ENCODE data around the gene ABCD2. TPM values are rescaled to one million over a fixed set of nuclear protein-coding genes. Genes with fewer than 3 reads are reported as not detected.
A peak's percentile ranks its signal among the peaks of the same experiment; 100 is the strongest.
"Not testable (repeated sequence)": the region's sequence is repeated elsewhere in the genome, so short reads cannot be mapped to it uniquely, and the experiment has no call there.

The ABCD2 gene
- total and polyA plus RNA-seq, 3 experiments from 2014 or later: 4.5 to 8.7 (median 5.0) TPM

DNA sequence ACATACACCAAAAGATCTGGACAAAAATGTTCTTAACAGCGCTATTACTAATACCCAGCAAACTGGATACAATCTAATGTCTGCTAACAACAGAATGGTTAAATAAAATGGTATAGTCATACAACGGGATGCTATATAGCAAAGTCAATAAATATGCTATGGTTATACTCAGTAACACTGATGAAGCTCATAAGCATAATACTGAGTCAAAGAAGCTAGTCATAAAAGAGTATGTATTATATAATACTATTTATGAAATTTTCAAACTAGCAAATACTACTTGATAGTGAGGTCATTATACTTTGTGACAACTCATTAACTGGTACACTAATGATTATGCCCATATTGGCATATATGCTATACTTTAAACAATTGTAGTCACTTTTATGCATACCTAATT is 7.4 kb downstream of the ABCD2 start:
- Histone ChIP-seq H3K27ac (ENCODE audit: low read depth, low read length) (no peak overlapping the region), H3K27me3 (ENCODE audit: insufficient read depth, low read length, poor library complexity, severe bottlenecking) (no peaks in the 10 kb centered on the region), H3K9me3 (ENCODE audit: low read length) (no peaks in the 10 kb centered on the region), H3K4me1 (ENCODE audit: insufficient read depth, low read length) (peaks cover 10% of the 10 kb centered on the region), H3K4me3 (ENCODE audit: low read length) (no peak overlapping the region), H3K36me3 (ENCODE audit: insufficient read depth, low read length) (no peaks in the 10 kb centered on the region)
- ChIA-PET POLR2A (interaction anchor here (0.9 kb wide), 1 partner anchor 9 kb away, joined by 7 read pairs; no protein-coding TSS in a partner anchor), CTCF (interaction anchor here (0.9 to 1.8 kb wide), 3 partner anchors 9 to 74 kb away, joined by 3 to 4 read pairs (median 3); no protein-coding TSS in a partner anchor)
- DNase-seq: no peak
- H3K9me3 Mint-ChIP-seq: no peaks in the 10 kb centered on the region
- H3K4me1 Mint-ChIP-seq: peaks cover 57 to 75% (median 70%) of the 10 kb centered on the region in 3 donors
- H3K27ac Mint-ChIP-seq: no peak overlapping the region
- no peaks in the 10 kb centered on the region for H3K27me3 Mint-ChIP-seq
- peaks cover 6 to 57% (median 20%) of the 10 kb centered on the region in 3 donors for H3K36me3 Mint-ChIP-seq
- peak overlapping the region in 3 of 7 donors; percentile 25 to 67 (median 29) for H3K4me3 Mint-ChIP-seq

DNA sequence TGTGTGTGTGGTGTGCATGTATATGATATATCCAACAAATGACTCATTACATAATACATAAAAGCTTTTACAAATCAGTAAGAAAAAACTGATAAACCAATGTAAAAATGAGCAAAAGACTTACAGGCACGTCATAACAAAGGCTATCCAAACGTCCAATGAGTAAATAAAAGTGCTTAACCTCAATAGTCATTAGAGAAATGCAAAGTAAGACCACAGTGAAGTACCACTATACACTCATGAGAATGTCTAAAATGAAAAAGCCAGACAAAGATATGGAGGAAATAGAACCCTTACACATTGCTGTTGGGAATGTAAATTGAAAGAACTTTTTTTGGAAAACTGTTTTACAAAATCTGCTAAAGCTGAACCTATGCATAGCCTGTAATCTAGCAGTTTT is 7.8 kb downstream of the ABCD2 start:
- Histone ChIP-seq H3K9me3 (ENCODE audit: low read length) (no peaks in the 10 kb centered on the region), H3K4me3 (ENCODE audit: low read length) (no peak overlapping the region), H3K36me3 (ENCODE audit: insufficient read depth, low read length) (no peaks in the 10 kb centered on the region), H3K4me1 (ENCODE audit: insufficient read depth, low read length) (peaks cover 10% of the 10 kb centered on the region), H3K27ac (ENCODE audit: low read depth, low read length) (no peak overlapping the region), H3K27me3 (ENCODE audit: insufficient read depth, low read length, poor library complexity, severe bottlenecking) (no peaks in the 10 kb centered on the region)
- H3K27ac Mint-ChIP-seq: peak overlapping the region in 4 of 8 donors; percentile 14 to 60 (median 50)
- CTCF ChIA-PET: interaction anchor here (1.8 kb wide), 1 partner anchor 9 kb away, joined by 3 read pairs; no protein-coding TSS in a partner anchor
- POLR2A ChIA-PET: no interaction called here
- no peaks in the 10 kb centered on the region for H3K27me3 Mint-ChIP-seq
- H3K4me1 Mint-ChIP-seq: peaks cover 59 to 79% (median 74%) of the 10 kb centered on the region in 3 donors
- no peak for DNase-seq
- H3K9me3 Mint-ChIP-seq: no peaks in the 10 kb centered on the region
- peaks cover 6 to 59% (median 21%) of the 10 kb centered on the region in 3 donors for H3K36me3 Mint-ChIP-seq
- peak overlapping the region in 3 of 7 donors; percentile 4 to 56 (median 29) for H3K4me3 Mint-ChIP-seq

- H3K4me3 Mint-ChIP-seq: peak overlapping the region in 1 of 7 donors; percentile 43
- H3K27ac ChIP-seq (ENCODE audit: low read depth, low read length): no peak overlapping the region
- H3K36me3 ChIP-seq (ENCODE audit: insufficient read depth, low read length): no peaks in the 10 kb centered on the region
- ChIA-PET CTCF (interaction anchor here (1.4 kb wide), 1 partner anchor 9 kb away, joined by 4 read pairs; the partner anchor contains the start of gene ABCD2), POLR2A (no interaction called here)
- H3K9me3 Mint-ChIP-seq: no peaks in the 10 kb centered on the region
- no peak for DNase-seq
- H3K4me1 ChIP-seq (ENCODE audit: insufficient read depth, low read length): peaks cover 10% of the 10 kb centered on the region
- H3K4me3 ChIP-seq (ENCODE audit: low read length): no peak overlapping the region
- peaks cover 11 to 63% (median 30%) of the 10 kb centered on the region in 3 donors for H3K36me3 Mint-ChIP-seq
- H3K4me1 Mint-ChIP-seq: peaks cover 67 to 84% (median 81%) of the 10 kb centered on the region in 3 donors
- H3K27ac Mint-ChIP-seq: peak overlapping the region in 5 of 8 donors; percentile 12 to 46 (median 37)
- H3K9me3 ChIP-seq (ENCODE audit: low read length): no peaks in the 10 kb centered on the region
- no peaks in the 10 kb centered on the region for H3K27me3 Mint-ChIP-seq
- no peaks in the 10 kb centered on the region for H3K27me3 ChIP-seq (ENCODE audit: insufficient read depth, low read length, poor library complexity, severe bottlenecking)
Measured at GRCh38 chr12:39610436-39611025, 9.1 kb downstream of the ABCD2 start.

DNA sequence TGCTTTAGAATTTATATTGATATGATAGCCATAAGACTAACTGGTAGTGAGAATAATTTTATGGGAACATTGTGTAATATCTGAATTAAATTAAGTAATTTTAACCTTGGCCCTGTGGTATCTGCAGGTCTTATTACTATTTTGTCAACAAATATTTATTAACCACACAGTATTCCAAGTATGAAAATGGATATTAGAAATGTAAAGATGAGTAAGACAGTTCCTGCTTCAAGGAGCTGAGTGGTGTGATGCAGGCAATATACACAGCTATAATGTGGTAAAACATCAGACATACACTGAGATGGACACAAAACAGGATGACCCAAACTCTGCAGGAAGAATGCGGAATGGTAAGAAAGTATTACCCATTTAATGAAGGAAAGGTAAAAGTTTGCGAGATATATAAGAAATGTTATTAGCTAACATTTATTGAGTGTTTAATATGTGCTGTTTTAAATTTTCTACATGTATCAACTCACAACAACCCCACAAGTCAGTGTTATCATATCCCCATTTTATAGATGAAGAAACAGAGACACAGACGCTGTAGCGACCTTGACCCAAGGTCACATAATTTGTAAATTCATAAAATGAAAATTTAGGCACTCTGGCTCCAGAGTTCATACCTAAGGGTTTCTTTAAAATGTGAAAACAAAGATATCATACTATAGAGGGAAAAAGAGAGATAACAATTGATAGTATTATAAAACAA is 12.7 kb downstream of the ABCD2 start:
- peaks cover 9 to 71% (median 30%) of the 10 kb centered on the region in 3 donors for H3K36me3 Mint-ChIP-seq
- H3K27ac Mint-ChIP-seq: peak overlapping the region in 2 of 8 donors; percentile 6 to 41
- Histone ChIP-seq H3K4me3 (ENCODE audit: low read length) (no peak overlapping the region), H3K4me1 (ENCODE audit: insufficient read depth, low read length) (no peaks in the 10 kb centered on the region), H3K27ac (ENCODE audit: low read depth, low read length) (no peak overlapping the region), H3K9me3 (ENCODE audit: low read length) (no peaks in the 10 kb centered on the region), H3K27me3 (ENCODE audit: insufficient read depth, low read length, poor library complexity, severe bottlenecking) (no peaks in the 10 kb centered on the region), H3K36me3 (ENCODE audit: insufficient read depth, low read length) (peaks cover 9% of the 10 kb centered on the region)
- H3K4me3 Mint-ChIP-seq: no peak overlapping the region
- POLR2A ChIA-PET: no interaction called here
- no peaks in the 10 kb centered on the region for H3K27me3 Mint-ChIP-seq
- peaks cover 52 to 70% (median 66%) of the 10 kb centered on the region in 3 donors for H3K4me1 Mint-ChIP-seq
- H3K9me3 Mint-ChIP-seq: no peaks in the 10 kb centered on the region
- CTCF ChIA-PET: no interaction called here
- DNase-seq: no peak

DNA sequence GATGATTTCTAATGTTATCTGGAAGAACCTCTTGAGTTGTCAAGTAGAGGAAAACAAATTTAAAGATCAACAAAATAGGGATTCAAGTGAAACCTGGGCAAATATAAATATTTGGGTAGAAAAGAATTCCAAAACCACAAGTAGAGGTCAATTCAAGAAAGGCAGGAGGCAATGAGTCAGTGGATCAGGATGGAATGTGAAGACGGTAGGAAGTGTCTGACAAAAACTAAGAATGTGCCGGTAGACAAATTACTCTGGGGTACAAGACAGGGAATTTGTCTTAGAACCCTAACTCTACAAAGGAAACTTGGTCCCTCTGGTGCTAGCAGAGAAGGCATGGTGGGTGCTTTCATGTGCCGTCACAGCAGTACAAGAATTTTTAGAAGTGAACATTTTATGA is 13.6 kb downstream of the ABCD2 start:
- ChIA-PET POLR2A (no interaction called here), CTCF (interaction anchor here (2.0 to 2.2 kb wide), 2 partner anchors 13 to 14 kb away, joined by 5 to 9 read pairs; partner anchors contain the start of gene ABCD2)
- H3K4me3 Mint-ChIP-seq: peak overlapping the region in 2 of 7 donors; percentile 10 to 11
- no peak overlapping the region for H3K4me3 ChIP-seq (ENCODE audit: low read length)
- H3K27ac Mint-ChIP-seq: peak overlapping the region in 5 of 8 donors; percentile 4 to 51 (median 27)
- H3K4me1 Mint-ChIP-seq: peaks cover 47 to 65% (median 57%) of the 10 kb centered on the region in 3 donors
- H3K4me1 ChIP-seq (ENCODE audit: insufficient read depth, low read length): no peaks in the 10 kb centered on the region
- no peaks in the 10 kb centered on the region for H3K27me3 Mint-ChIP-seq
- peaks cover 9% of the 10 kb centered on the region for H3K36me3 ChIP-seq (ENCODE audit: insufficient read depth, low read length)
- no peak for DNase-seq
- no peaks in the 10 kb centered on the region for H3K9me3 Mint-ChIP-seq
- no peak overlapping the region for H3K27ac ChIP-seq (ENCODE audit: low read depth, low read length)
- no peaks in the 10 kb centered on the region for H3K9me3 ChIP-seq (ENCODE audit: low read length)
- no peaks in the 10 kb centered on the region for H3K27me3 ChIP-seq (ENCODE audit: insufficient read depth, low read length, poor library complexity, severe bottlenecking)
- H3K36me3 Mint-ChIP-seq: peaks cover 9 to 71% (median 29%) of the 10 kb centered on the region in 3 donors

- H3K4me3 ChIP-seq (ENCODE audit: low read length): no peak overlapping the region
- DNase-seq: no peak
- H3K4me1 ChIP-seq (ENCODE audit: insufficient read depth, low read length): no peaks in the 10 kb centered on the region
- H3K4me3 Mint-ChIP-seq: no peak overlapping the region
- H3K9me3 Mint-ChIP-seq: no peaks in the 10 kb centered on the region
- no peak overlapping the region for H3K27ac ChIP-seq (ENCODE audit: low read depth, low read length)
- H3K9me3 ChIP-seq (ENCODE audit: low read length): no peaks in the 10 kb centered on the region
- H3K27ac Mint-ChIP-seq: peak overlapping the region in 1 of 8 donors; percentile 53
- ChIA-PET CTCF (interaction anchor here (1.2 to 2.2 kb wide), 4 partner anchors 12 to 87 kb away, joined by 3 to 9 read pairs (median 4); partner anchors contain the start of gene ABCD2), POLR2A (no interaction called here)
- H3K27me3 Mint-ChIP-seq: no peaks in the 10 kb centered on the region
- H3K36me3 Mint-ChIP-seq: peaks cover 9 to 70% (median 24%) of the 10 kb centered on the region in 3 donors
- no peaks in the 10 kb centered on the region for H3K27me3 ChIP-seq (ENCODE audit: insufficient read depth, low read length, poor library complexity, severe bottlenecking)
- H3K36me3 ChIP-seq (ENCODE audit: insufficient read depth, low read length): peaks cover 9% of the 10 kb centered on the region
- peaks cover 42 to 60% (median 52%) of the 10 kb centered on the region in 3 donors for H3K4me1 Mint-ChIP-seq
Measured at GRCh38 chr12:39605501-39605900, 14.1 kb downstream of the ABCD2 start.

DNA sequence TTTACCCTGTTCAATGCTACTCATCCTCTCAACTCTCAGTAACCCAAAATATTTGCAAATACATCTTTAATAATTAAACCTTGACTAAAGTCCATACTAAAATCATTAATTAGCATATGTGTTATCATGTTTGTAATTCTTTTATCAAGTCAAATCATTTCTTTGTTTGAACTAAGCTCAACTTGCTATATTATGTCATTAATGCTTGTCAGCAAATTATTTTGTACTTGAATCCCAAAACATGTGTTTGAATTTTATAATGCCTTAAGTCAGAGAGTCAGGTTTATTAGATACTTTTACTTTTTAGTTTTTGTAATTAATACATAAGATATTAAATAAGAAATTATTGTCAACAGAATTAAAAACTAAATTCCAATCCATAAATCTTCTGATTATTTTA is 16.5 kb downstream of the ABCD2 start:
- no peak overlapping the region for H3K27ac Mint-ChIP-seq
- Histone ChIP-seq H3K27me3 (ENCODE audit: insufficient read depth, low read length, poor library complexity, severe bottlenecking) (no peaks in the 10 kb centered on the region), H3K4me3 (ENCODE audit: low read length) (no peak overlapping the region), H3K27ac (ENCODE audit: low read depth, low read length) (no peak overlapping the region), H3K36me3 (ENCODE audit: insufficient read depth, low read length) (peaks cover 13% of the 10 kb centered on the region), H3K9me3 (ENCODE audit: low read length) (no peaks in the 10 kb centered on the region), H3K4me1 (ENCODE audit: insufficient read depth, low read length) (no peaks in the 10 kb centered on the region)
- H3K9me3 Mint-ChIP-seq: no peaks in the 10 kb centered on the region
- H3K27me3 Mint-ChIP-seq: no peaks in the 10 kb centered on the region
- DNase-seq: no peak
- ChIA-PET CTCF (interaction anchor here (1.0 kb wide), 1 partner anchor 10 kb away, joined by 3 read pairs; no protein-coding TSS in a partner anchor), POLR2A (no interaction called here)
- H3K4me1 Mint-ChIP-seq: peaks cover 32 to 45% (median 33%) of the 10 kb centered on the region in 3 donors
- peaks cover 10 to 65% (median 21%) of the 10 kb centered on the region in 3 donors for H3K36me3 Mint-ChIP-seq
- H3K4me3 Mint-ChIP-seq: no peak overlapping the region

- H3K9me3 ChIP-seq (ENCODE audit: low read length); DNase-seq; H3K27me3 ChIP-seq (ENCODE audit: insufficient read depth, low read length, poor library complexity, severe bottlenecking); H3K27ac ChIP-seq (ENCODE audit: low read depth, low read length); H3K27me3 Mint-ChIP-seq; H3K4me1 ChIP-seq (ENCODE audit: insufficient read depth, low read length); H3K27ac Mint-ChIP-seq; H3K4me3 ChIP-seq (ENCODE audit: low read length); H3K4me3 Mint-ChIP-seq; H3K9me3 Mint-ChIP-seq: not testable (repeated sequence)
- POLR2A ChIA-PET: interaction anchor here (0.5 kb wide), 1 partner anchor 172 kb away, joined by 3 read pairs; no protein-coding TSS in a partner anchor
- CTCF ChIA-PET: interaction anchor here (1.0 kb wide), 1 partner anchor 11 kb away, joined by 3 read pairs; no protein-coding TSS in a partner anchor
- peaks cover 13 to 68% (median 23%) of the 10 kb centered on the region in 3 donors for H3K36me3 Mint-ChIP-seq
- peaks cover 29 to 43% (median 31%) of the 10 kb centered on the region in 3 donors for H3K4me1 Mint-ChIP-seq
- peaks cover 13% of the 10 kb centered on the region for H3K36me3 ChIP-seq (ENCODE audit: insufficient read depth, low read length)
Measured at GRCh38 chr12:39601951-39602350, 17.7 kb downstream of the ABCD2 start.

Data from CD8-positive, alpha-beta memory T cell (primary cell).